ENCODE measurements around the gene DNAH6.

DNA sequence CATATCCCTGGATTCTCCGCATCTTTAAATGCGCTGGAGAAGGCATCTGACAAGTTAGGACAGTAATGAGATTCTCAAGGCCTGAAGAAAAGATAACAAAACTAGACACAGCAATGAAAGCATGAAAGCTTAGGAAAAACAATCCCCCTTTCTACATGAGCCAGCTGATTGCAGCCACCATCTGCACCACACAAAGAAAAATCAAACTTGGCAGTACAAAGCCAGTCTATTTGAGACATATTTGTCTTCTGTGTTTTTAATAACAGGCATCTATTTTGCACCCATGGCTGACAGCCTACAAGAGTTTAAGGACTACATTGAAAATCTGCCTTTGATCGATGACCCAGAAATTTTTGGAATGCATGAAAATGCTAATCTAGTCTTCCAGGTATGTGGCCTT is 281.0 kb downstream of the DNAH6 start:
- TF ChIP-seq, protein P1, sequence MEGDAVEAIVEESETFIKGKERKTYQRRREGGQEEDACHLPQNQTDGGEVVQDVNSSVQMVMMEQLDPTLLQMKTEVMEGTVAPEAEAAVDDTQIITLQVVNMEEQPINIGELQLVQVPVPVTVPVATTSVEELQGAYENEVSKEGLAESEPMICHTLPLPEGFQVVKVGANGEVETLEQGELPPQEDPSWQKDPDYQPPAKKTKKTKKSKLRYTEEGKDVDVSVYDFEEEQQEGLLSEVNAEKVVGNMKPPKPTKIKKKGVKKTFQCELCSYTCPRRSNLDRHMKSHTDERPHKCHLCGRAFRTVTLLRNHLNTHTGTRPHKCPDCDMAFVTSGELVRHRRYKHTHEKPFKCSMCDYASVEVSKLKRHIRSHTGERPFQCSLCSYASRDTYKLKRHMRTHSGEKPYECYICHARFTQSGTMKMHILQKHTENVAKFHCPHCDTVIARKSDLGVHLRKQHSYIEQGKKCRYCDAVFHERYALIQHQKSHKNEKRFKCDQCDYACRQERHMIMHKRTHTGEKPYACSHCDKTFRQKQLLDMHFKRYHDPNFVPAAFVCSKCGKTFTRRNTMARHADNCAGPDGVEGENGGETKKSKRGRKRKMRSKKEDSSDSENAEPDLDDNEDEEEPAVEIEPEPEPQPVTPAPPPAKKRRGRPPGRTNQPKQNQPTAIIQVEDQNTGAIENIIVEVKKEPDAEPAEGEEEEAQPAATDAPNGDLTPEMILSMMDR (IDR thresholded peaks at IDR 0.05), result no peak
- no peak for TF ChIP-seq POLR2AphosphoS5 (IDR thresholded peaks at IDR 0.05)
- TF ChIP-seq EP300 (IDR thresholded peaks at IDR 0.05), result no peak
